GM12865 (cell line): ENCODE data around the gene WIPF1.

ENCODE experiments used
- DNase-seq: peaks from one replicate; pipeline ENCODE4 v3.0.0; 2010; ENCODE audit warnings: low read depth
- H3K4me3 ChIP-seq: 2 replicates; pipeline ENCODE4 v1.5.1; 2011; ENCODE audit warnings: mild to moderate bottlenecking, low read depth, low read length, control low read depth
- CTCF ChIP-seq: IDR thresholded peaks from 2 replicates; pipeline ENCODE4 v1.5.1; 2011; ENCODE audit warnings: low read length, control low read depth, low read depth, inconsistent platforms; ENCODE audit not compliant: insufficient read depth; ENCODE audit errors: missing control alignments

Gene WIPF1

DNA sequence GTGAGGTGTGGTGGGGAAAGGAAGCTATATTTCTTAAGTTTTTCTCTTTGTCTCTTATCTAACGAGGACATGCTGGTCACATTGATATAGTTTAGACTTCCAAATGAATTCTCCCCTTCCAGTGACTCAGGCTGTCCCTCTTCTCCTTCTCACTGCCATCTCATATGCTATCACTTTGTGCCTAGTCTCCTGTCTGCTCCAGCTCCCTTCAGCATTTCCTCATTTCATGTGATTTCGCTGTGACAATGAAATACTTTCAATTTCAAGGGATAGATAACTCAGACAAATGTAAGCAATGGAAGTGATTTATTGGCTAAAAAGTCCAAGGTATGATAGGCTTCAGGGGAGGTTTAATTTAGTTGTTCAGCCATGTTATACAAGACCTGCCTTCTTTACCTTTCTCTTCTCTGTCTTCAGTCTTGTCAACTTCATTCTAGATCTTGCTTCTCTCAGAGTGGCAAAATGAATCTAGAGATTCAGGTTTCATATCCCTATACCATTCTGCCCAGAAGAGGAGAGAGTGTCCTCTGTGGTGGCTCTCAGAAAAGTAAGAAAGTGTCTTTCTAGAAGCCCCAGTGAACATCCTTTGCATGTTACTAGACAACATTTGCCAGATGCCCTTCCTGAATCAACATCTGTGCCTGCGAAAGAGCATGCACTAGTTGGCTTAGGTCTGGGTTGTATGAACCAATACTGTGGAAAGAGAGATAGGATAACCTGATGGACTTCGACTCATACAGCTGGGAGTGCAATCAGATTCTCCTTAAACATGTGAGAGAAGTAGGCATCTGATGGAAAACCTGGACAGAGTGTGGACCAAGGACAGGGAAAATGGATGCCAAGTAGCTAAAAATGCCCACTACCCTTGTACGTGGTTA is 80.9 kb downstream of the WIPF1 start:
- no peak overlapping the region for H3K4me3 ChIP-seq
- TF ChIP-seq CTCF: no peak
- peak; percentile 34 for DNase-seq

DNA sequence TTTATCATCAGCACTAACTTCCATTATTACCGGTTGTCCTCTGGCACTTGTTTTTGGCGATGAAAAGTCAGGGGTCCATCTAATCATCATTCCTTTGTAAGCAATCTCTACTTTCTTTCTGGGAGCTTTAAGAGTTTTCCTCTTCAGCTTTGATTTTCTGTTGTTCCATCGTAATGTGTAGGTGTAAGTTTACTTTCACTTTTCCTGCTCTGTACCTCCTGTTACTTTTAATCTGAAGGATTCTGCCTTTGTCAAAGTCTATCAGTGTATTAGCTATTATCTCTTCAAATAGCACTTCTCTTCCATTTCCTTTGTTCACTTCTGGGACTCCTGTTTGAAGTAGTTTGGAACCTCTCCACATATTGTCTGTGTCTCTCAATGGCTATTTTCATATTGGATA is 85.3 kb downstream of the WIPF1 start:
- no peak overlapping the region for H3K4me3 ChIP-seq
- no peak for TF ChIP-seq CTCF
- DNase-seq: no peak

DNA sequence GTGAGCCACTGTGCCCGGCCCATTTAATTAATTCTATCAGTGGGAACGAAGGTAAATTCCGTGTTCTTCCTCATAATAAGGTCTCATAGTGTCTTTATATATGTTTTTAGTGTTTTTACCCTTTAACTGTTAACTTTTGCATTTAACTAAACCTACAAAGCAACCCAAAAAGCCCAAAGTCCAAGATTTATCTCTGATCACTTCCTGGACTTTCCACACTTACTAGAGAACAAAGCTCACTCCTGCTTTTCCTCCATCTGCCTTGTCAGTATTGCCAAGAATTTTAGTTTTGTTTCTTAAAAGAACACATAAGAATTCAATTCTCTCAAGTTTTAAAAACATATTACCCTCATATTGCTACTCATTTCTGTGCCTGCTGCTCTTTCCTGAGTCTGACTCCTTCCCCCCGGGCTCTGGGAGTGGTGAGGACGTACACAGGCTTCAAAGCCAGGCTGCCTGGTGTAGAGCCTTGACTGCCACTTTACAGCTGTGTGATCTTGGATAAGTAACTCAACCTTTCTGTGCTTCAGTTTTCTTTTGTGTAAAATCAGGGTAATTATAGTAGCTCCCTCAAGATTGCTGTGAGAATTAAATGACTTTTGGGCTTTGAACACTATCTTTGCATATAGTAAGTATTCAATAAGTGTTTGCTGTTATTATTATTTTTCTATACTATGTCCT is 85.9 kb downstream of the WIPF1 start:
- no peak overlapping the region for H3K4me3 ChIP-seq
- no peak for DNase-seq
- TF ChIP-seq CTCF: no peak

GRCh38 chr2:174510583-174511189 is 86.9 kb downstream of the WIPF1 start:
- DNase-seq: peak; percentile 28
- H3K4me3 ChIP-seq: no peak overlapping the region
- TF ChIP-seq CTCF: no peak
